ENCODE results near the gene BICDL1. TPM values are rescaled to one million over a fixed set of nuclear protein-coding genes. Genes with fewer than 3 reads are reported as not detected.

Gene BICDL1
- total RNA-seq, 1 experiment from 2014 or later, result 3.6 TPM

GRCh38 chr12:120047072-120047471 is 58.0 kb downstream of the BICDL1 start:
- intact Hi-C loops (cut with micrococcal nuclease), result no loop called here

DNA sequence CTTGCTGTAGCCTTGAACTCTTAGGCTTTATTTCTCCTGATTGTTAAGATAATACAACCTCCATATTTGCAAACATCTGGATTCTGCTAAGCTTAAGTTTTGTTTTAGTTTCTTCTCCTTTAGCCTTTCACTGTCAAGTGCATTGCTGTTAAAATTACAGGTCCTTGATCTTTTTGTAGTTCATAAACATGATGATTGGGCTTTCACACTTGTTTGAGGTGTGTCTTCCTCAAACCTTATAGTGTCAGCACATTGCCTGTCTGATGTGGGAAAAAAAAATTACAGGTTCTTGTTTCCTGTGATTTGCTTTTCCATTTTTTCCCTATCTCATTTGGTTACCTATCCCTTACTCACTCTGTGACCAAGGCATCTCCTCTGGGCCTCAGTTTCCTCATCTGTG is 59.2 kb downstream of the BICDL1 start:
- CTCF ChIA-PET, result no interaction called here

More at GRCh38 chr12:120047072-120047471, 58.0 kb downstream of the BICDL1 start:
- Histone ChIP-seq H2AFZ (ENCODE audit: low read length) (no peak overlapping the region), H3K4me3 (ENCODE audit: low read length) (no peak overlapping the region), H3K4me1 (ENCODE audit: insufficient read depth, low read length) (no peaks in the 10 kb centered on the region), H3F3A (ENCODE audit: low read length, unreplicated experiment) (no peaks in the 10 kb centered on the region), H3K27me3 (ENCODE audit: low read length) (no peaks in the 10 kb centered on the region), H4K20me1 (ENCODE audit: low read length) (no peaks in the 10 kb centered on the region), H3K79me2 (ENCODE audit: low read length) (no peaks in the 10 kb centered on the region), H3K9me2 (replicated peaks; ENCODE audit: low read length) (no peaks in the 10 kb centered on the region), H3K4me2 (ENCODE audit: low read length) (no peak overlapping the region), H3K9ac (ENCODE audit: low read length) (no peak overlapping the region), H3K9me3 (ENCODE audit: low read length) (no peaks in the 10 kb centered on the region), H3K36me3 (ENCODE audit: low read depth, low read length) (no peaks in the 10 kb centered on the region), H3K27ac (ENCODE audit: low read length) (no peak overlapping the region)
- DNase-seq (peak; percentile 36), ATAC-seq (no peak)
- no peak for TF ChIP-seq EZH2phosphoT487 (IDR thresholded peaks at IDR 0.05; ENCODE audit: borderline replicate concordance, low read length)
- no peak for TF ChIP-seq EZH2 (IDR thresholded peaks at IDR 0.05; ENCODE audit: low read length, unreplicated experiment)
- no peak for TF ChIP-seq CTCF (conservative IDR thresholded peaks at IDR 0.05; ENCODE audit: low read depth, low read length)
- POLR2A ChIA-PET (ENCODE audit: unreplicated experiment), result no interaction called here
- BruUV-seq (replicated peaks), result no TSS peak
- CTCF ChIA-PET, result no interaction called here

More for the DNA sequence above, 59.2 kb downstream of the BICDL1 start:
- H3K4me3 ChIP-seq (ENCODE audit: low read length), result no peak overlapping the region
- TF ChIP-seq EZH2phosphoT487 (IDR thresholded peaks at IDR 0.05; ENCODE audit: borderline replicate concordance, low read length) (no peak), EZH2 (IDR thresholded peaks at IDR 0.05; ENCODE audit: low read length, unreplicated experiment) (no peak), CTCF (conservative IDR thresholded peaks at IDR 0.05; ENCODE audit: low read depth, low read length) (no peak)
- H3K36me3 ChIP-seq (ENCODE audit: low read depth, low read length), result no peaks in the 10 kb centered on the region
- BruUV-seq (replicated peaks), result no TSS peak
- intact Hi-C loops (cut with micrococcal nuclease), result no loop called here
- DNase-seq (no peak), ATAC-seq (no peak)
- H3K9me3 ChIP-seq (ENCODE audit: low read length), result no peaks in the 10 kb centered on the region
- H4K20me1 ChIP-seq (ENCODE audit: low read length), result no peaks in the 10 kb centered on the region
- H2AFZ ChIP-seq (ENCODE audit: low read length), result no peak overlapping the region
- no peaks in the 10 kb centered on the region for H3F3A ChIP-seq (ENCODE audit: low read length, unreplicated experiment)
- H3K27me3 ChIP-seq (ENCODE audit: low read length), result no peaks in the 10 kb centered on the region
- H3K79me2 ChIP-seq (ENCODE audit: low read length), result no peaks in the 10 kb centered on the region
- H3K9ac ChIP-seq (ENCODE audit: low read length), result no peak overlapping the region
- POLR2A ChIA-PET (ENCODE audit: unreplicated experiment), result no interaction called here
- no peaks in the 10 kb centered on the region for H3K9me2 ChIP-seq (replicated peaks; ENCODE audit: low read length)
- no peaks in the 10 kb centered on the region for H3K4me1 ChIP-seq (ENCODE audit: insufficient read depth, low read length)
- H3K27ac ChIP-seq (ENCODE audit: low read length), result no peak overlapping the region
- H3K4me2 ChIP-seq (ENCODE audit: low read length), result no peak overlapping the region

Measured in PC-3 (cell line).